ENCODE results near the gene ARL5A.
"Not testable (repeated sequence)": the region's sequence is repeated elsewhere in the genome, so short reads cannot be mapped to it uniquely, and the experiment has no call there.

The ARL5A gene

GRCh38 chr2:151803811-151804210, 24.4 kb downstream of the ARL5A start:
- H3K4me3 ChIP-seq (ENCODE audit: control insufficient read depth, low read depth, low read length) = no peak overlapping the region
- no peak for TF ChIP-seq CTCF (conservative IDR thresholded peaks at IDR 0.05; ENCODE audit: control insufficient read depth, insufficient read depth, low read depth, low read length)
- DNase-seq (ENCODE audit: low read depth) = no peak

DNA sequence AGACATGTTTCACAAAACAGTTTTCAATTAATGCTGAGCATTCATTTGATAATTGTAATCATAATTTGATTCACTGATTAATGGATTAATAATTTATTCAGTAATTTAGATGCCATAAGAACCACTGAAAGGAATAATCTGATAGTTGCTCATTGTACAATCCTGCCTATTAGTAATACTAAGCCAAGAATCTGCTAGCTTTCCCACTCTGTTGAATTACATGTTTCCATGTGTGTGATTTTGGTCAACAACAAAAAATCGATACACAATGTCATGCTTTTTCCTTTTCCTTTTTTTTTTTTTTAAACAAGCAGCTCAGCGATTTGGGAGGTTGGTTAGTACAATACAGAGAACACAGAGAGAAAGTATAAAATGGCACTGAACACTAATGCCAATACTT, 25.9 kb downstream of the ARL5A start:
- H3K4me3 ChIP-seq (ENCODE audit: control insufficient read depth, low read depth, low read length) = no peak overlapping the region
- no peak for TF ChIP-seq CTCF (conservative IDR thresholded peaks at IDR 0.05; ENCODE audit: control insufficient read depth, insufficient read depth, low read depth, low read length)
- no peak for DNase-seq (ENCODE audit: low read depth)

DNA sequence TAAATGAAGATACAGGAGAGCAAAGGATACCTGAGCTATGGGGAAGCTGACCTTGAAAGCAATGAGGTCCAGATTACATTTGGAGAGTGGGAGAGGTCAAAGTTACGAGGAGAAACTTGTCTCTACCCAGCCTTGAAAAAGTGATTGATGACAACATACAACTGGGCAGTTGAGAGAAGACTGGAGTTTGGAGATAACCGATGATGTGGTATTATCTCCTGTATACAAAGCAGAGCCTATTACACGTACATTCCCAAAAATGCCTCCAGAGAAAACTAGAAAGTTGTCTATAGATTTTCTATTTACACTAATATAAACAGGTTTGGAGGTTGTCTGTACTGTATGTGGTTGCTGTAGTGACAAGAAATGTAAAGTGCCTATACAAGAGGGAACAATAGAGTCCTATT, 28.3 kb downstream of the ARL5A start:
- no peak for TF ChIP-seq CTCF (conservative IDR thresholded peaks at IDR 0.05; ENCODE audit: control insufficient read depth, insufficient read depth, low read depth, low read length)
- no peak for DNase-seq (ENCODE audit: low read depth)
- no peak overlapping the region for H3K4me3 ChIP-seq (ENCODE audit: control insufficient read depth, low read depth, low read length)

DNA sequence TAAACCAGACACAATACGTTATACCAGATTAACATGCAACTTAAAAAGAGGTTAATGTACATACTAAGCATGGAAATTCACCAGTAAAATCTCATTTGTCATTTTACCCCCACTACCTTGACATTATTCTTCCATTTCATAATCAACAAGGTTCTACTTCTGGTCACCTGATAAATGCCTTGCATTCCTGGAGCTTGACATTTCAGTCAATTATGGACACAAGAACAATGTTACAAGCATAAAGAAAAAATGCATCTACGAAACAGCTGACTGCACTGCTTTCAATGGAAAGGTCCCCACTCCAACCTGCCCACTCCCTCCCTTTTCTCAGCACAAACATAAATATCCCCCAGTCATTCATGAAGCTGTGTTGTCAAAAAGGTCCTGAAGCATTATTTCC, 31.4 kb downstream of the ARL5A start:
- TF ChIP-seq CTCF (conservative IDR thresholded peaks at IDR 0.05; ENCODE audit: control insufficient read depth, insufficient read depth, low read depth, low read length) = no peak
- H3K4me3 ChIP-seq (ENCODE audit: control insufficient read depth, low read depth, low read length) = no peak overlapping the region
- DNase-seq (ENCODE audit: low read depth) = no peak

DNA sequence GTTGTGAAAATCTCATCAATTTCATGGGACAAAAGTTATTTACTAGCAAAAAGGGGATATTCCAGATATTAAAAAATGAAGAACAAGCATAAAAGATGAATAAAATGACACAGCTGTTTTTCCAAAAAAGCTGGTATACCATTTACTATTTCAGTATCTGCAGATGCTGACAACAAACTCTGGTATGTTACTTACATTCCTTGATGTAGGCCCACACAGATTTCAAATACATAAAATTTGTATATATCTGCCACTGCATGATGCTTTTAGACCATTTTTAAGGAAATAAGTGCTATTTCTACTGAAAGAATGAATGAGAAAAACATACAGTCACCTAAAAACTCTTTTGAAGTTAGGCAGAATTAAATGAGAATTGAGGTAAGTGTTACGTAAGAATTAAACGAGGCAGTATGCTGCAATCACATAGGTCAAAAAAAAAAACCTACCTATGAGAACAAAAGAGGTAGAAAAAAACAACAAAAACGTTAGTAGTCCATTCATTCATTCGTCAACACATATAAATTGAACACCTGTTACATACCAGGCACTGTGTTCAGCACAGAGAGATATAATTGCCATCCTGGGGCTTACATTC, 32.5 kb downstream of the ARL5A start:
- no peak for DNase-seq (ENCODE audit: low read depth)
- H3K4me3 ChIP-seq (ENCODE audit: control insufficient read depth, low read depth, low read length) = no peak overlapping the region
- TF ChIP-seq CTCF (conservative IDR thresholded peaks at IDR 0.05; ENCODE audit: control insufficient read depth, insufficient read depth, low read depth, low read length) = no peak

DNA sequence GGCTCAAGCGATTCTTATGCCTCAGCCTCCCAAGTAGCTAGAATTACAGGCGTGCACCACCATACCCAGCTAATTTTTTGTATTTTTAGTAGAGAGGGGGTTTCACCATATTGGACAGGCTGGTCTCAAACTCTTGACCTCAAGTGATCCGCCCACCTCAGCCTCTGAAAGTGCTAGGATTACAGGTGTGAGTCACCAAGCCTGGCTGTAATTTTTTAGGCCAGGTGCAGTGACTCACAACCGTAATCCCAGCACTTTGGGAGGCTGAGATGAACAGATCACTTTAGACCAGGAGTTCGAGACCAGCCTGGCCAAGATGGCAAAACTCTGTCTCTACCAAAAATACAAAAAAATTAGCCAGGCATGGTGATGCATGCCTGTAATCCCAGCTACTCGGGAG, 33.8 kb downstream of the ARL5A start:
- H3K4me3 ChIP-seq (ENCODE audit: control insufficient read depth, low read depth, low read length) = not testable (repeated sequence)
- DNase-seq (ENCODE audit: low read depth) = peak; percentile 10

DNA sequence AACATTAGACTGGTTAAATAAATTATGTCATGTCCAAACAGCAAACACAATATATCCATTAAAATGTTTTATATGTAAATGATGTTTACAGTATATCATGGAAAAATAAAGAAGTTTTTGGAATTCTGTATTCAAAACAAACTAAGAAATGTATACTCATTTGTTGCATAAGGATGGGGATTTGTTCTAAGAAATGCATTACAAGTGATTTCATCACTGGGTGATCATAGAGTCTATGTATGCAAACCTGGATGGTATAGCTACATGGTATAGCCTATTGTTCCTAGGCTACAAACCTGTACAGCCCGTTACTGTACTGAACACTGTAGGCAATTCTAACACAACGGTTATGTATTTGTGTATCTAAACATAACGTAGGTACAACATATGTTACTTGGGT, 35.1 kb downstream of the ARL5A start:
- no peak overlapping the region for H3K4me3 ChIP-seq (ENCODE audit: control insufficient read depth, low read depth, low read length)
- TF ChIP-seq CTCF (conservative IDR thresholded peaks at IDR 0.05; ENCODE audit: control insufficient read depth, insufficient read depth, low read depth, low read length) = no peak
- no peak for DNase-seq (ENCODE audit: low read depth)
